Right lobe of liver (tissue), 4 donors: ENCODE results near the gene CAPN3.

Experiments used
- CTCF ChIP-seq, 4 donors: fragments of 200-600 bp in 3 of 4; fragments of 450-650 bp in 1 of 4; IDR thresholded peaks; one replicate each; pipeline versions ENCODE4 v1.5.1 to v1.8.0; 2016 to 2022; ENCODE audit warnings: antibody characterized with exemption in 4 of 4, mild to moderate bottlenecking in 2 of 4
- POLR2A ChIP-seq: fragments of 450-650 bp; IDR thresholded peaks from one replicate; pipeline ENCODE4 v1.6.1; 2017; ENCODE audit warnings: antibody characterized with exemption, mild to moderate bottlenecking
- donor health status: DM: no; HTN: no; CAD: no.
- donor health status: DM: no; HTN: no; CAD: no.
- donor health status: DM: no; HTN: yes; CAD: no.

GRCh38 chr15:42445551-42445950 lies 86.2 kb downstream of the CAPN3 start:
- TF ChIP-seq CTCF (IDR thresholded peaks at IDR 0.05): no peak
- no peak for TF ChIP-seq POLR2A
